PC-9 (cell line): ENCODE results near the gene WNT3. TPM values are rescaled to one million over a fixed set of nuclear protein-coding genes. Genes with fewer than 3 reads are reported as not detected.

Experiments
- BruUV-seq: library from RNA; stranded (reverse); fragments of 400-500 nt; replicated peaks from 2 replicates; lab custom pipeline; 2021; lab: Mats Ljungman, UMichigan
- CTCF ChIA-PET: fragments of 300-600 bp; sonication (Branson Sonifier 250); formaldehyde crosslinking; loops from one replicate; lab custom pipeline; 2022; ENCODE audit warnings: antibody characterized with exemption; lab: Charles Lee
- POLR2A ChIA-PET: fragments of 300-600 bp; sonication (Branson Sonifier 250); formaldehyde crosslinking; loops from one replicate; lab custom pipeline; 2022; ENCODE audit warnings: antibody characterized with exemption; ENCODE audit not compliant: unreplicated experiment; lab: Charles Lee
- DNase-seq, 2 experiments: peaks; one replicate each; pipeline versions ENCODE4 v3.0.0 to v3.0.0-alpha.2; 2015 to 2022; ENCODE audit warnings: mixed read lengths in 1 of 2
- H2AFZ ChIP-seq: fragments of 200-600 bp; sonication (generic); 2 replicates; pipeline ENCODE4 v1.8.1; 2017; ENCODE audit warnings: antibody characterized with exemption
- H3F3A ChIP-seq: fragments of 200-600 bp; sonication (generic); 2 replicates; pipeline ENCODE4 v1.8.1; 2017; ENCODE audit warnings: antibody characterized with exemption, mild to moderate bottlenecking, low read depth; ENCODE audit not compliant: insufficient read depth
- H3K27ac ChIP-seq: fragments of 200-600 bp; sonication (generic); 2 replicates; pipeline ENCODE4 v1.6.1; 2016; ENCODE audit warnings: mixed run types
- H3K27me3 ChIP-seq: fragments of 200-600 bp; sonication (generic); 2 replicates; pipeline ENCODE4 v1.6.1; 2016; ENCODE audit warnings: low read depth, mixed run types; ENCODE audit not compliant: insufficient read depth
- H3K36me3 ChIP-seq: fragments of 200-600 bp; sonication (generic); 2 replicates; pipeline ENCODE4 v1.6.1; 2016; ENCODE audit warnings: low read depth, mixed run types
- H3K4me1 ChIP-seq: fragments of 200-600 bp; sonication (generic); replicated peaks from 2 replicates; pipeline ENCODE4 v1.6.1; 2016; ENCODE audit warnings: mixed run types; ENCODE audit not compliant: insufficient read depth
- H3K4me2 ChIP-seq: fragments of 200-600 bp; sonication (generic); 2 replicates; pipeline ENCODE4 v1.6.1; 2017; ENCODE audit warnings: mixed run types
- H3K4me3 ChIP-seq: fragments of 200-600 bp; sonication (generic); 2 replicates; pipeline ENCODE4 v1.6.1; 2016; ENCODE audit warnings: mixed run types
- H3K79me2 ChIP-seq: fragments of 200-600 bp; sonication (generic); 2 replicates; pipeline ENCODE4 v1.6.1; 2017; ENCODE audit warnings: low read depth, mixed run types
- H3K9me2 ChIP-seq: fragments of 200-600 bp; sonication (generic); 2 replicates; pipeline ENCODE4 v1.8.1; 2017; ENCODE audit warnings: mild to moderate bottlenecking; ENCODE audit not compliant: insufficient read depth
- H3K9me3 ChIP-seq: fragments of 200-600 bp; sonication (generic); 2 replicates; pipeline ENCODE4 v1.8.1; 2016; ENCODE audit warnings: low read depth; ENCODE audit not compliant: insufficient read depth
- H4K20me1 ChIP-seq: fragments of 200-600 bp; sonication (generic); 2 replicates; pipeline ENCODE4 v1.8.1; 2017; ENCODE audit not compliant: insufficient read depth
- EZH2 ChIP-seq: fragments of 200-600 bp; sonication (generic); IDR thresholded peaks from 2 replicates; pipeline ENCODE4 v1.8.0; 2017; ENCODE audit warnings: antibody characterized with exemption, low read depth
- intact Hi-C: fragments of 100-400 bp; cut with micrococcal nuclease; formaldehyde crosslinking; loops from one replicate; pipeline ENCODE4 v1.10.0; 2022; ENCODE audit not compliant: unreplicated experiment
- total RNA-seq: library from RNA; stranded (reverse); gene quantifications from 2 replicates; pipeline ENCODE4 v1.2.3, GENCODE V29; 2021
- TF ChIP-seq, protein P1 (sequence below): fragments of 200-600 bp; sonication (generic); conservative IDR thresholded peaks from 2 replicates; pipeline ENCODE4 v1.6.1; 2017; ENCODE audit warnings: mixed run types, antibody characterized with exemption, mild to moderate bottlenecking, moderate library complexity

Gene WNT3
- total RNA-seq, 1 experiment from 2014 or later: 14.0 TPM

DNA sequence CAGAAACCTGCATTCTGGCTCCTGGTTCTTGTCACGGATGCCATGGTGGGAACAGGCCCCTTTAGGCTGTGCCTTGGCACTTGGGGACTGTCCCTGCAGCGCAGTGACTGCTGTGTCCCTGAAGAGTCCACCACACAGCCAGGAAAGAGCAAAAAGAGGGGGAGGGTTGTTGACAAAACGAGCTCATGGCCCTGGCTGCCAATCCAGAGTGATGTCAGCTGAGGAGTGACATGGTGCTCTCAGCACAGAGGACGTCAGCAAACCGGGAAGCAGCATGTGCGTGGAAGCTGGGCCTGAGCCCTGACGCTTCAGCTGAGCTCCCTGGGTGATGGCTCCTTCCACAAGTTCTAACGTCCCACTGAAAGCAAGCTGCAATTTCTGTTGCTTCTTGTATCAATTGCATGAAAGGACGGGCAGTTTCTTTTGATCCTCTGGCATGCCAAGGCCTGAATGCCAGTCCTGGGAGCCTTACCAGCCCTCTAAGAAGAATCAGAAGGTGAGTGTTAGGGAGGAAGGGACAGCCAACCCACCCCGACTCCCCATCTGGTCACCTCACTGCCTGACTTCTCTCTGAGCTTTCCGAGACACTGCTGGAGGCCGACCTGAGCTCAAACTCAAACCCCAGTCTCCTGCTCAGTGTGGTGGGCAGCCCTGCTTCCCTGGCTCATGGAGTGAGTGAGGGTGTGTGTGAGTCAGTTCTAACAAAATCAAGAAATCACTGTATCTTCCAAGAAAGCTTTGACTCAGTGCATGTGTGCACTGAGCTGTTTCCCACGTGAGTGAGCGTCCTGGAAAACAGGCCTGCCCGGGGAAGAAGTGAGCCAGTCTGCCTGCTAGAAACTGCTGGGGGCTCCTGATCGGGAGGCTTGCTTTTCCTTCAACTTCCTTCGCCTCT, 14.7 kb upstream of the WNT3 start:
- Histone ChIP-seq H3K79me2 (no peaks in the 10 kb centered on the region), H3K27me3 (no peaks in the 10 kb centered on the region), H3K27ac (no peak overlapping the region), H3K4me3 (no peak overlapping the region), H3K9me2 (no peaks in the 10 kb centered on the region), H3F3A (no peaks in the 10 kb centered on the region), H2AFZ (no peak overlapping the region), H3K36me3 (no peaks in the 10 kb centered on the region), H3K4me1 (0 out of 2 replicates have a peak, but pooled peaks cover 5% of the 10 kb centered on the region), H3K9me3 (no peaks in the 10 kb centered on the region), H4K20me1 (no peaks in the 10 kb centered on the region), H3K4me2 (no peak overlapping the region)
- ChIA-PET POLR2A (interaction anchor here (0.6 to 0.7 kb wide), 2 partner anchors 43 to 932 kb away, joined by 4 to 7 read pairs; no protein-coding TSS in a partner anchor), CTCF (no interaction called here)
- no peak for DNase-seq
- BruUV-seq: no TSS peak
- no peak for TF ChIP-seq EZH2
- TF ChIP-seq, protein P1, sequence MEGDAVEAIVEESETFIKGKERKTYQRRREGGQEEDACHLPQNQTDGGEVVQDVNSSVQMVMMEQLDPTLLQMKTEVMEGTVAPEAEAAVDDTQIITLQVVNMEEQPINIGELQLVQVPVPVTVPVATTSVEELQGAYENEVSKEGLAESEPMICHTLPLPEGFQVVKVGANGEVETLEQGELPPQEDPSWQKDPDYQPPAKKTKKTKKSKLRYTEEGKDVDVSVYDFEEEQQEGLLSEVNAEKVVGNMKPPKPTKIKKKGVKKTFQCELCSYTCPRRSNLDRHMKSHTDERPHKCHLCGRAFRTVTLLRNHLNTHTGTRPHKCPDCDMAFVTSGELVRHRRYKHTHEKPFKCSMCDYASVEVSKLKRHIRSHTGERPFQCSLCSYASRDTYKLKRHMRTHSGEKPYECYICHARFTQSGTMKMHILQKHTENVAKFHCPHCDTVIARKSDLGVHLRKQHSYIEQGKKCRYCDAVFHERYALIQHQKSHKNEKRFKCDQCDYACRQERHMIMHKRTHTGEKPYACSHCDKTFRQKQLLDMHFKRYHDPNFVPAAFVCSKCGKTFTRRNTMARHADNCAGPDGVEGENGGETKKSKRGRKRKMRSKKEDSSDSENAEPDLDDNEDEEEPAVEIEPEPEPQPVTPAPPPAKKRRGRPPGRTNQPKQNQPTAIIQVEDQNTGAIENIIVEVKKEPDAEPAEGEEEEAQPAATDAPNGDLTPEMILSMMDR: no peak
- intact Hi-C loops: no loop called here

DNA sequence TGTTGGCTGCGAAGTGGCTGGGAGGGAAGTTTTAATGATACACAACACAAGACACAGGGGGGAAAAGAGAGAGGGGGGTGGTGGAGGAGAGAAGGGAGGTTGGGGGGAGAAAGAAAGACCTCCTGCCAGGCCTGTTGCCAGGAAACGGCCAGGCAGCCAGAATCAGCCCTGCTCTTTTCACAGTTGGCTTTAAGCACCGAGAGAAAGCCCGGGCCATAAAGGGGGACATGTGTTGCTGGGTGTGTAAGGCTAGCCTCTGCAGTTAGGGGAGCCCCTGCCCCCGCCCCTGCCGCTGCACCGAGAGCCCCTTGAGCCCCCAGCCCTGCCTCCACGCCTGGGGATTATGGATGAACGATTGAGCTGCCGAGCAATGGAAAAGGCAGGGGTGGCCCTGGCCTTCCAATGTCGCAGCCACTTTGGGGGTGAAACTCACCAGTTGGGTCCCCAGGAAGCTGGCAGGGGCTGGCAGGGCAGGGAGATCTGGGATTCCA, 13.9 kb upstream of the WNT3 start:
- DNase-seq: no peak
- Histone ChIP-seq H3K27me3 (no peaks in the 10 kb centered on the region), H4K20me1 (no peaks in the 10 kb centered on the region), H3F3A (no peaks in the 10 kb centered on the region), H3K4me1 (0 out of 2 replicates have a peak, but pooled peaks cover 5% of the 10 kb centered on the region), H3K4me3 (no peak overlapping the region), H3K4me2 (no peak overlapping the region), H3K27ac (no peak overlapping the region), H2AFZ (no peak overlapping the region), H3K79me2 (no peaks in the 10 kb centered on the region), H3K9me2 (no peaks in the 10 kb centered on the region), H3K36me3 (no peaks in the 10 kb centered on the region), H3K9me3 (no peaks in the 10 kb centered on the region)
- CTCF ChIA-PET: no interaction called here
- intact Hi-C loops: no loop called here
- POLR2A ChIA-PET: interaction anchor here (0.7 kb wide), 1 partner anchor 931 kb away, joined by 7 read pairs; no protein-coding TSS in a partner anchor
- TF ChIP-seq, protein P1: no peak
- no peak for TF ChIP-seq EZH2
- no TSS peak for BruUV-seq

DNA sequence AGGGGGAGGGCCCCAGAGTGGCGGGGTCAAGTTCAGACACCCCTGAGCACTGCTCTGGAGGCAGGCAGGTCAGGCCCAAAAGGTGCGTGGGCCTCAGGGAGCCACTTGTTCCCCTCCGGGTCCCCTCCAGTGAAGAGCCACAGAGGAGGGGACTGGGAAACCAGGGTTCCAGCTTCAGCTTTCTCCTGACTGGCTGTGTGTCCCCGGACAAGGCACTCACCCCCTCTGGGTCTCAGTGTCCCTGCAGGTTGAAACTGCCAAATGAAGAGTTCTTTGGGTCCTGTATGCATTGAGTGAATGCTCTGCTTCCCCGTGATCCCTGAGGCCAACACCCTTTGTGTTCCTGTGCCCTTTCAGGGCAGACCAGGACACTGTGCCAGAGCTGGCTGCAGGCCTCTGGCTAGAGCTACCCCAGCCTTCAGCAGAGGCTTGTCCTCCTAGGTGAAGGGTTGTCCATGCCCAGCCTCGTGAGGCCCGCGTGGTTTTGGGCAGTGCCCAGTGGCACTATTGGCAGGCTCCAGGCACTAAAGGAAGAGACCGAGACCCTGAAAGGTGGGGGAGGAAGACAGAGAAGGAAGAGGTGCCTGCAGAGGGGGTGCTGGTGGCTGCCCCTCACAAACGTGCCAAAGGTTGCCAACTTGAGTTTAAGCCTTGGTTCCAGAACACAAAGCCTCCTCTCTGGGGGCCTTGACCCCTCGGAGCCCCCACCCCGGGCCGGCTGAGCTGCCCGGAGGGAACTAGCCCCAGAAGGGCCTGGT, 13.3 kb upstream of the WNT3 start:
- H4K20me1 ChIP-seq: no peaks in the 10 kb centered on the region
- intact Hi-C loops: no loop called here
- ChIA-PET CTCF (no interaction called here), POLR2A (no interaction called here)
- H3K4me3 ChIP-seq: no peak overlapping the region
- H3K4me1 ChIP-seq: 0 out of 2 replicates have a peak, but pooled peaks cover 5% of the 10 kb centered on the region
- H3F3A ChIP-seq: no peaks in the 10 kb centered on the region
- H3K9me3 ChIP-seq: no peaks in the 10 kb centered on the region
- H3K36me3 ChIP-seq: no peaks in the 10 kb centered on the region
- no peak for TF ChIP-seq EZH2
- TF ChIP-seq, protein P1: no peak
- H3K9me2 ChIP-seq: no peaks in the 10 kb centered on the region
- no peaks in the 10 kb centered on the region for H3K79me2 ChIP-seq
- H3K4me2 ChIP-seq: no peak overlapping the region
- no peak overlapping the region for H3K27ac ChIP-seq
- no peak for DNase-seq
- no TSS peak for BruUV-seq
- H2AFZ ChIP-seq: no peak overlapping the region
- H3K27me3 ChIP-seq: no peaks in the 10 kb centered on the region
